Measurements from ENCODE around the gene CUL2.
"Not testable (repeated sequence)": the region's sequence is repeated elsewhere in the genome, so short reads cannot be mapped to it uniquely, and the experiment has no call there.

CUL2 gene

DNA sequence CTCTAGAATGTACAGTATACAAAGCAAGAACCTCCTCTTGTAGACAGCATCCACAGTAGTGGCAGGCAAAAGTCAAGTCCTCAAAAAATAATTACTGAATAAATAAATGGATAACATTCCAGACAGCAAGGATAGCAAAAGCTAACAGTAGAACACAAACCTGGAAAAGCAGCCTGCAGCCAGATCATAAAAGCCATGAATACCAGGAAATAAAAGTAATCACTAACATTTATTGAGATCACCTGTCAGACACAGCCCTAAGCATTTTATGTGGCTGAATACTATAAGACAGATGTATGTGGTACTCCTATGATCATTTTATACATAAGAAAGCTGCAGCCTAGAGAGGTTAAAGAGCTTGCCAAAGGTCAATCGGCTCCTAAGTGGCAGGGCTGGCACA, 34.0 kb downstream of the CUL2 start:
- no peaks in the 10 kb centered on the region for H4K20me1 ChIP-seq (ENCODE audit: low read depth, low read length)
- no peaks in the 10 kb centered on the region for H3K79me2 ChIP-seq (ENCODE audit: insufficient read depth, low read length)
- H3K9ac ChIP-seq (ENCODE audit: low read length) = no peak overlapping the region
- no peak overlapping the region for H2AFZ ChIP-seq (ENCODE audit: low read depth, low read length, severe bottlenecking)
- no peaks in the 10 kb centered on the region for H3K9me3 ChIP-seq (ENCODE audit: insufficient read depth, low read length)
- no peak overlapping the region for H3K4me2 ChIP-seq (ENCODE audit: low read depth, low read length, poor library complexity, severe bottlenecking)
- peaks cover 17% of the 10 kb centered on the region for H3K36me3 ChIP-seq (ENCODE audit: low read length)
- H3F3A ChIP-seq (ENCODE audit: insufficient read depth) = no peaks in the 10 kb centered on the region
- no peak overlapping the region for H3K4me3 ChIP-seq (ENCODE audit: insufficient read depth, low read length, poor library complexity, severe bottlenecking)
- no peaks in the 10 kb centered on the region for H3K27me3 ChIP-seq (ENCODE audit: low read length)
- H3K27ac ChIP-seq (ENCODE audit: low read depth, low read length) = no peak overlapping the region
- TF ChIP-seq, protein P1, sequence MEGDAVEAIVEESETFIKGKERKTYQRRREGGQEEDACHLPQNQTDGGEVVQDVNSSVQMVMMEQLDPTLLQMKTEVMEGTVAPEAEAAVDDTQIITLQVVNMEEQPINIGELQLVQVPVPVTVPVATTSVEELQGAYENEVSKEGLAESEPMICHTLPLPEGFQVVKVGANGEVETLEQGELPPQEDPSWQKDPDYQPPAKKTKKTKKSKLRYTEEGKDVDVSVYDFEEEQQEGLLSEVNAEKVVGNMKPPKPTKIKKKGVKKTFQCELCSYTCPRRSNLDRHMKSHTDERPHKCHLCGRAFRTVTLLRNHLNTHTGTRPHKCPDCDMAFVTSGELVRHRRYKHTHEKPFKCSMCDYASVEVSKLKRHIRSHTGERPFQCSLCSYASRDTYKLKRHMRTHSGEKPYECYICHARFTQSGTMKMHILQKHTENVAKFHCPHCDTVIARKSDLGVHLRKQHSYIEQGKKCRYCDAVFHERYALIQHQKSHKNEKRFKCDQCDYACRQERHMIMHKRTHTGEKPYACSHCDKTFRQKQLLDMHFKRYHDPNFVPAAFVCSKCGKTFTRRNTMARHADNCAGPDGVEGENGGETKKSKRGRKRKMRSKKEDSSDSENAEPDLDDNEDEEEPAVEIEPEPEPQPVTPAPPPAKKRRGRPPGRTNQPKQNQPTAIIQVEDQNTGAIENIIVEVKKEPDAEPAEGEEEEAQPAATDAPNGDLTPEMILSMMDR (IDR thresholded peaks at IDR 0.05; ENCODE audit: insufficient read depth, low read length, poor library complexity, severe bottlenecking) = no peak
- TF ChIP-seq EZH2phosphoT487 (conservative IDR thresholded peaks at IDR 0.05; ENCODE audit: low read length) = no peak
- H3K9me2 ChIP-seq (replicated peaks; ENCODE audit: insufficient read depth, low read length) = no peaks in the 10 kb centered on the region

DNA sequence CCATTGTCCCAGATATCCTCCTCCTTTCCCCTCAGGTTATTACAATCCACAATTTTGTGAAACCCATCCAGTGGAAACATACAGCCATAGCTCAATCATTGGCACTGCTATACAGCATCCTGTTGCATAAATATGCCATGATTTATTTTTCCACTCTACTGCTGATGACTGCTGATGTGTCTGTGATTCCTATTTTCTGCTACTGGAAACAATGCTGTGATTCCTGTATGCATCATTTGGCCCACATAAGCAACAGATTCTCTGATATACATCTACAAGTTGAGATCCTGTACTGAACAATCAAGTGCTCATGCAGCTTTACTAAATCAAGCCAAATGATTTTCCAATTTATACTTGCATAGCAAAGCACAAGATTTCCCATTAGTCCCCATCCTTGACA, 39.6 kb downstream of the CUL2 start:
- Histone ChIP-seq H3K27ac (ENCODE audit: low read depth, low read length) (no peak overlapping the region), H3F3A (ENCODE audit: insufficient read depth) (no peaks in the 10 kb centered on the region), H2AFZ (ENCODE audit: low read depth, low read length, severe bottlenecking) (no peak overlapping the region), H3K4me2 (ENCODE audit: low read depth, low read length, poor library complexity, severe bottlenecking) (no peak overlapping the region), H3K79me2 (ENCODE audit: insufficient read depth, low read length) (no peaks in the 10 kb centered on the region), H3K9ac (ENCODE audit: low read length) (no peak overlapping the region), H3K9me2 (replicated peaks; ENCODE audit: insufficient read depth, low read length) (no peaks in the 10 kb centered on the region), H3K4me3 (ENCODE audit: insufficient read depth, low read length, poor library complexity, severe bottlenecking) (no peak overlapping the region), H3K9me3 (ENCODE audit: insufficient read depth, low read length) (no peaks in the 10 kb centered on the region), H3K36me3 (ENCODE audit: low read length) (peaks cover 31% of the 10 kb centered on the region), H3K27me3 (ENCODE audit: low read length) (no peaks in the 10 kb centered on the region), H4K20me1 (ENCODE audit: low read depth, low read length) (no peaks in the 10 kb centered on the region; the same call in 1 of the 2 replicates)
- no peak for TF ChIP-seq EZH2phosphoT487 (conservative IDR thresholded peaks at IDR 0.05; ENCODE audit: low read length)

- no peaks in the 10 kb centered on the region for H3K9me3 ChIP-seq (ENCODE audit: insufficient read depth, low read length)
- H2AFZ ChIP-seq (ENCODE audit: low read depth, low read length, severe bottlenecking) = no peak overlapping the region
- peaks cover 25% of the 10 kb centered on the region; the same call in 1 of the 2 replicates for H3K36me3 ChIP-seq (ENCODE audit: low read length)
- no peaks in the 10 kb centered on the region for H3K79me2 ChIP-seq (ENCODE audit: insufficient read depth, low read length)
- no peak overlapping the region for H3K9ac ChIP-seq (ENCODE audit: low read length)
- no peak overlapping the region for H3K4me2 ChIP-seq (ENCODE audit: low read depth, low read length, poor library complexity, severe bottlenecking)
- TF ChIP-seq, protein P1 (IDR thresholded peaks at IDR 0.05; ENCODE audit: insufficient read depth, low read length, poor library complexity, severe bottlenecking) = no peak
- TF ChIP-seq EZH2phosphoT487 (conservative IDR thresholded peaks at IDR 0.05; ENCODE audit: low read length) = no peak
- H3K4me3 ChIP-seq (ENCODE audit: insufficient read depth, low read length, poor library complexity, severe bottlenecking) = no peak overlapping the region
- no peak overlapping the region for H3K27ac ChIP-seq (ENCODE audit: low read depth, low read length)
- H3K9me2 ChIP-seq (replicated peaks; ENCODE audit: insufficient read depth, low read length) = no peaks in the 10 kb centered on the region
- no peaks in the 10 kb centered on the region for H3F3A ChIP-seq (ENCODE audit: insufficient read depth)
- no peaks in the 10 kb centered on the region for H3K27me3 ChIP-seq (ENCODE audit: low read length)
- H4K20me1 ChIP-seq (ENCODE audit: low read depth, low read length) = no peaks in the 10 kb centered on the region; the same call in 1 of the 2 replicates
Measured at GRCh38 chr10:35046074-35046473, 44.1 kb downstream of the CUL2 start.

DNA sequence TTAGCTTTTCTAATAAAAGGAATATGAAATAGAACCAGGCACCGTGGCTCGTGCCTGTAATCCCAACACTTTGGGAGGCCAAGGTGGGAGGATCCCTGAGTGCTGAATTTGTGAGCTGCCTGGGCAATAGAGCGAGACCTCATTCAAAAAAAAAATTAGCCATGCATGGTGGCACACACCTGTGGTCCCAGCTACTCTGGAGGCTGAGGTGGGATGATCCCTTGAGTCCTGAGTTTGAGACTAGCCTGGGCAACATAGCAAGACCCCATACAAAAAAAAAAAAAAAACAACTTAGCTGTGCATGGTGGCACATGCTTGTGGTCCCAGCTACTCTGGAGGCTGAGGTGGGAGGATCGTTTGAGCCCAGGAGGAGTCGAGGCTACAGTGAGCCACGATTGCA, 44.9 kb downstream of the CUL2 start:
- not testable (repeated sequence) for H3K9ac ChIP-seq (ENCODE audit: low read length); H3K27ac ChIP-seq (ENCODE audit: low read depth, low read length); H3K4me3 ChIP-seq (ENCODE audit: insufficient read depth, low read length, poor library complexity, severe bottlenecking); H3K4me2 ChIP-seq (ENCODE audit: low read depth, low read length, poor library complexity, severe bottlenecking); H3K79me2 ChIP-seq (ENCODE audit: insufficient read depth, low read length); H3K27me3 ChIP-seq (ENCODE audit: low read length); H3K9me3 ChIP-seq (ENCODE audit: insufficient read depth, low read length); H2AFZ ChIP-seq (ENCODE audit: low read depth, low read length, severe bottlenecking); H3K9me2 ChIP-seq (replicated peaks; ENCODE audit: insufficient read depth, low read length); H3F3A ChIP-seq (ENCODE audit: insufficient read depth); H4K20me1 ChIP-seq (ENCODE audit: low read depth, low read length)
- peaks cover 25% of the 10 kb centered on the region; the same call in 1 of the 2 replicates for H3K36me3 ChIP-seq (ENCODE audit: low read length)
